GM18526 (cell line): ENCODE data around the gene NXPH3.

Experiments
- POLR2A ChIP-seq: IDR thresholded peaks from 3 replicates; pipeline ENCODE4 v1.6.1; 2011; ENCODE audit not compliant: insufficient read length; ENCODE audit errors: extremely low read depth

NXPH3 gene

DNA sequence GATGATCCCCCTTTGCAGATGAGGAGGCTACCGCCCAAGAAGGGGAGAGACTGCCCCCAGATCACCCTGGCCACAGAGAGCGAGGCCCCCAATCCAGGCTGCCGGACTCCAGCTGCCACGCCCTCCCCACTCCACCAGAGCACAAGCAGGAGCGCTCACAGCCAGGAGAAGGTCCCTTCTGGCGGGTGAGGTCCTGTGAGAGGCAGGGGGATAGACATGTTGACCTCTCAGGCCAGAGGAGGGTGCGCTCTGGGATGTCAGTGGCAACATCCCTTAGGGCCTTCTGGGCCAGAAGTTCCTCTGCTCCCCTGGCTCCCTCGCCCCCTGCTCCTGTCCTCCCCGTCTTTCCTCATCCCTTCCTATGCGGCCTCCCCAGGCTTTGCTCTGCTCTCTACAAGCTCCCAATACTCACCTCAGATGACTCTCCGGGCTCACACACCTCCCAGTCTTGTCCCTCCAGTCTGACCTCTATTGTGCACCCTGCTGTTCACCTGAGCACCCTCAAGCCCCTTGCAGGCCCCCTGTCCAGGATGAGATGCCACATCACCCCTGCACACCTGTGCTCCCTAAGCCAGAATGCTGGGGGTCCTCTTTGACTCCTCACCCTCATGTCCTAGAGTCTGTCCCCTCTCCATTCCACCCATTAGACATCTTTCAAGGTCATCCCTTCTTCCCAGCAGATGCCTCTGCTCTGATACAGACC is 5.0 kb upstream of the NXPH3 start:
- no peak for TF ChIP-seq POLR2A

DNA sequence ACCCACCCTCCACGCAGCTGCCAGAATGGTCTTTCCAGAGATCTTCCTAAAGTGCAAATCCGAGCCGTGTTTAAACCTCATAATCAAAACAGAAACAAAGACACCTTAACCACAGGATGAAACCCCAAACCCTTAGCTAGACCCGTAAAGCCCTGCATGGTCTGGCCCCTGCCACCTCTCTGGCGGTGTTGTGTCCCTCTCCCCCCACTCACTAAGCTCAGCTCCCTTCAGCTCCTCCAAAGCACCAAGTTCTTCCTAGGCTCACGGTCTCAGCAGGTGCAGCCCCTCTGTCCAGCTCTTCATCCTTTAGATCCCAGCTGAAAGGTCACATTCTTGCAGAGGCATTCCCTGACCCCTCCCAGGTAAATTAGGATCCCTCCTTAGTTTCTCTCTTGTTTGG is 4.4 kb upstream of the NXPH3 start:
- TF ChIP-seq POLR2A, result no peak

DNA sequence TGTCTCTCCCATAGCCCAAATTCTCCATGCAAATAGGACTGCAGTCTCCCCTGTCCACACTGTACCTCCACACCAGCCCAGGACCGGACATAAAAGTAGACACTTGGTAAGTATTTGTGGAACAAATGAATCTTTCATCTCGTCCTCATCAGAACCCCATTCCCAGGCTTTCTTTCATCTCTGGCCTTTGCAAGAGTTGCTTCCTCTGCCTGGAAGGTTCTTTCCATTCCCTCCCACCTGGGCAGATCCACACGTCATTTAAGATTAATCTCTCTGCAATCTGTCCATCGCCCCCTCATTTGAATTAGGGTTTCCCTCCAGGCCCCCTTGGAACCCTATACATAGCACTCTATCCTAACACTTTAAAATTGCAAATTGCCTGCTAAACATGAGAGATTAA is 3.9 kb upstream of the NXPH3 start:
- TF ChIP-seq POLR2A, result no peak

DNA sequence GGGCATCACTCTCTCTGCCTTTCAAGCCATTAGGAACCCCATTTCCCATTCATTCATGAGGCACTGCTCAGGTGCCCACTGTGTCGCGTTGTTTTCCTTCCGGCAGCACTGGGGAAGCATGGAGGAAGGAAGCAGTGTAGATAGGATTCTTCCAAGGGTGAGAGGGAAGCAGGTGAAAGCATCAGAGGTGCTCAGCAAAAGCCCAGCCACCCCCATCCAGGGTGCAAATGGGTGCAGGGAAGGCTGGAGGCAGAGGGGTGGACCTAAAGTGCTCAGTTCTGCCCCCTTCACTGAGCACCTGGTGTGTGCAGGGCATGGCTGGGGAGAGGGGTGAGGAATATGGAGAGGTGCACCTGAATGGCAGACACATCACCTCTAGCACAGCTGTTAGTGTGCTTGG is 3.4 kb upstream of the NXPH3 start:
- TF ChIP-seq POLR2A, result no peak

DNA sequence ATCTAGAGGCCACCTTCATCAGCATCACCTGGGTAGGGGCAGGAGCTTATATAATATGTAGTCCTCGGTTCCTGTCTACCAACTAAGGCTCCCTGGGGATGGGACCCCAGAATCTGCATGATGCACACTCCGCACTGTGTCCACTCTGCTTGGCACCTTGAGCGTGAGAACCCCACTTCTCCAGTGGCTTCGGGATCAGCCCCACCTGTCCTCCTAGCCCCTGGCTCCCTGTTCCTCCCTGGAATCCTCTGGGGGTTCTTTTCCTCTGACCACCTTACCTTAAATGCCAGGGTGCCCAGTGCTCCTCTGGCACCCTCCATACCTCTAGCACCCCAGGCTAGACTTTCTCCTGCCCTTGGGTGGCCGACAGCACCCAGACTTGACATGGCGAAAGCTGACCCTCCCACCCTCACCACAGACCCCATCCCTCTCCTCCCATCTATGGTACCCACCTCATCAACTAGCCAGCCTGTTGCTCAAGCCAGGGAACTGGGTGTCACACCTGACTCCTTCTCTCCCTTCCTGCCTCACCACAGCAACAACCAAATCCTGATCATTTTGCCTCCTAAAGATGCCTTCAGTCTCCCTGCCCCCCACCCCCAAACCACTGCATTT is 2.8 kb upstream of the NXPH3 start:
- TF ChIP-seq POLR2A, result no peak

DNA sequence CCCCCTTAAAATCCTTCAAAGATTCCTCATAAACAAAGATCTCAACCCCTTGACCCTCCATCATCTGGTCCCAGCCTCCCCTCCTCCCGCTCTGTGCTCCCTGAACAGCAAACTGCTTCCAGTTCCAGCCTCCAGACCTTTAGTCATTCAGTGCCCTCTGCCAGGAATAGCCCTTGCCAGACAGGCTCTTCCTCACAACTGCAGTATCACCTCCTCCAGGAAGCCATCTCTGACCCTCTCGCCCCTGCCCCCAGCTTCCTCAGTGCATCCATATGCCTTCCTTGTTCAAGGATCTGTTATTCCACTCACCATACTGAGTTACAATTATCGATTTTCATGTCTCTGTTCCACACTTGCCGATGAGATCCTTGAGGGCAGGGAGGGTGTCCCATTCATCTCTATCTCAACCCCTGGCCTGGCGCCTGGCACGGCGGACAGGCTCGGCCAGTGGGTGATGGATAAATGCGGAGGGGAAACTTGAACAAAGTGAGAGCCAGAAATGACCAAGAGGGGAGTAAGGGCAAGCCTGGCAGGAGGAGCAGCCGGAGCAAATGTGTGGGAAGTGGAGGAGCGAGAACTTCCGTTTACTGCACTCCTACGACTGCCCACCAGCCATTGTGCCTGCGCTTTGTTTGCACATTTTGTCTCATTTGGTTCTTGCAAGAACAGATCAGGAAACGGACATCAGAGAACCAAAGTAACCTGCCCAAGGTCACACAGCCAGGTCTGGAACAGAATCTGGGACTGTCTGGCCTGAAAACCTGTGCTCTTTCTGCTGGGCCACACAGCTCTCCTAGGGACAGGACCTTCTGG is 2.0 kb upstream of the NXPH3 start:
- no peak for TF ChIP-seq POLR2A

DNA sequence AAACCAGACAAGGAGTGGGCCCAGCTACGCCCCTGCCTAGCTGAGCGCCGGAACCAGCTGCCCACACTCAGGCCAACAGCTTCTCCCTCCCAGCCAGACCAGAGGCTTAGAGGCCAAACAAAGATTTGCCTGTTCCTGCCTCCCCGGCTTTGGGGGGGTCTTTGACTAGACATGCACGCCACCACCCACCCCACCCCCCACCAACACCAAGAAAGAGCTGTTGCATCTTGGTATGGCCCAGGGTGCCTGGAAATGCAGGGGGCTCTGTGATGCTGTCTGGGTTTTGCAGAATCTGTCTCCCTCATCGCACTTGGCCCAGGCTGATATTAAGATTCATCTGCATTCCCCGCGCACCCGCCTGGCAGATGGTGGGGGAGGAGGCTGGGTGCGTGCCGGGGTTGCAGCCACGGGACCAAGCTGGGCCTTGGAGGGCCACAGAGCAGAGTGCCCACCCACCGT is 1.3 kb upstream of the NXPH3 start:
- no peak for TF ChIP-seq POLR2A

DNA sequence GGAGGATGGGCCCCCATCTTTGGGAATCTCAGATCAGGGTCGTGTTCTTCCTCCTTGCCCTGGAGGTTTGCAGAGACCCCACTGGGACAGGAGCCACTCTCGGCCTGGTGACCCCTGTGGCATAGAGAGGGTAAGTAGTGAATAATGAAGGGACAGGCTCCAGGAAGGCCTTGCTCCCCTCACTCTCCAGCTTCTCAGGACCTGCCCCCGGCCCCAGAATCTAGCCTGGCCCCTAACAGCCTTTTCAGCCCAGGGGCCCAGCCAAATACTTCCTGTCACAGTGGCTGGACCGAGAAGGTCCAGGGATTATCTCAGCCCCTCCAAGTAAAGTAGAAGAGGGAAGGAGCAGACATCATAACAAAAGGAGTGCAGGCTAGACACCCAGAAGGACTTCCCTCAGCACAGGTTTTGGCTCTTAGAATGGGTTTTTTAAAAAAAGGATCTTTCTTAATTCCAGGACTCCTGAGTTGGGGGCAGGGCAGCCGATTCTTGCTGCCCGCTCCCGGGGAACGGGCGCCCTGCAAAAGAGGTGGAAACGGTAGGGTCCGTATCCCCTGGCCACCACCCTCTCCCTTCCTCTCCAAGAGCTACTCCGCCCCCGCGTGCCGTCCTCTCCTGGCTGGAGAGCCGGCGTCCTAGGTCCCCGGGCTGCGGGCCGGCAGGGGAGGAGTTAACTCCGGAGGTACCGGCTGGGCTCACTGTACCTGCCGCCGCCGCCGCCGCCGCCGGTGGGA is 559 bp upstream of the NXPH3 start:
- no peak for TF ChIP-seq POLR2A

DNA sequence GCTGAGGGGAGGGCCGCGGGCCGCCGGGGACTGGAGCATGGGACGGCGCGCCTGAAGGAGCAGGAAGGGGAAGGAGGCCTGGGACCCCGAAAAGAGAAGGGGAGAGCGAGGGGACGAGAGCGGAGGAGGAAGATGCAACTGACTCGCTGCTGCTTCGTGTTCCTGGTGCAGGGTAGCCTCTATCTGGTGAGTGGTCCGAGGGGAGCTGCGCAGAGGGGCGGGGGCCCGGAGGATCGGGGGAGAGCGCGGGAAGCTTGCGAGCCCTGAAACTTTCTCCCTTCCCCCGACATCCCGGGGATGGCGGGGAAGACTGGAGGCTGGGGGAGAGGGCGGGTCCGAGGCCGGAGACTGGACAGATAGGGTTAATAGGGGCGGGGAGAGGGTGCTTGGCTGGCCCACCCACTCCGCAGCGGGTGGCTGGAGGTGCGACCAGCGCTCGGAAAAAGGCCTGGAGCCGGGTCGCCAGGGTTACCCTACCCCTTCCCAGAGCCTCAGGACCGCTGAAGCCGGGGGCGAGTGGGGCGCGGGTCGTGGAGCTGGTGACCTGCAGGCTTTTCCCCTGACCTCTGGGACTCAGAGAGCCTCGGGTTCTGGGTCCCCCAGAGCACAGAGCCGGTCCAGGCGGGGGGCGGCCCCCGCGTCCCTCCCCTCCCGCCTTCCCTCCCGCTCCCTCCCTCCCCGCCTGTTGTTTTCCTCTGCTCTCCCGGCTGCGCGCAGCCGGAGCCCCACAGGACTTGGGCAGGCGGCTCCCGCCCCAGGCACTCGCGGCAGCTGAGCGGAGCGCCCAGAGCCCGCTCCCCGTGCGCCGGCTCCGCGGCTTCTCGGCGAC is 631 bp downstream of the NXPH3 start:
- no peak for TF ChIP-seq POLR2A

DNA sequence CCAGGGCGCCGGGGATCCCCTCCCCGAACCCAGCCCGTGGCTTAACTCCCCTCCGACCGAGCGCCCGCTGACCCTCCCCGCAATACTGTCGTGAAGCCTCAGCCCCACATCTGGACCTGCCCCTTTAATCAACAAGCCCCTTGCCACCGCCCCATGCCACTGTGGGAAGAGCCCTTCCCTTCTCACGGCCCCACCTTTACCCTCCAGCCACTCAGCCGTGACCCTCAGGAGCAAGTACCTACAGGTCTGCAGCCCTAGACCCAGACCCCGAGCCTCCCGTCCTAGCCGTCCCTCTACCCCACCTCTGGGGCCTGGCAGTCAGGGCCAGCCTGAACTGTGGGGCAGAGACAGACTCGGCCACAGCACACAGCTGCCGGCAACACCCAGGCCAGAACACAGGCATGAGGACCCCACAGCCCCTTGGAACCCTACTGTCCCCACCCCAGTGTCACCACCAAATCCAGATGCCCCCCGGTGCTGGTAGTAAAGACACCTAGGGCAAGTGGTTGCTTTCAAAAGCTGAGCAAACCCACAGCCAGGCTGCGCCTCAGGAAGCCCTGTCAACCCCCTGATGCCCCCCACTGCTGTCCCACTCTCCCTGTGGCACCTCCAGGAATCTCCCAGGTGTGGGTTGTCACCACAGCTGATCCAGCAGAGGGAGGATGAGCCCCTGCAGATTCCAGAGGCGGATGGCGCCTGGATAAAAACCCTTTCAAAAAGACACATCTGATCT is 1.4 kb downstream of the NXPH3 start:
- TF ChIP-seq POLR2A, result no peak

DNA sequence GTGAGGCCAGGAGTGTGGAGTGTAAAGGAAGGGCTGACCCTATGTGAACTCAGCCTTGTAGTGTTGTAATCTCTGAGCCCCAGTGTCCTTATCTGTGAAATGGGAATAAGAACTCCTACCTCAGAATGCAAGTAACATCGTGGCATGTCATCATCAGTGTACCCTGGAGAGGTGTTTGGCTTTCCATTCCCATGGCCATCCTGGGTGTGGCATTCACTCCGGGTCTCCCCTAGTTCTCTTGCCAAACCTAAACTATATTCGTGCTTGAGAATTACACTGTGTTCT is 1.9 kb downstream of the NXPH3 start:
- TF ChIP-seq POLR2A, result no peak

DNA sequence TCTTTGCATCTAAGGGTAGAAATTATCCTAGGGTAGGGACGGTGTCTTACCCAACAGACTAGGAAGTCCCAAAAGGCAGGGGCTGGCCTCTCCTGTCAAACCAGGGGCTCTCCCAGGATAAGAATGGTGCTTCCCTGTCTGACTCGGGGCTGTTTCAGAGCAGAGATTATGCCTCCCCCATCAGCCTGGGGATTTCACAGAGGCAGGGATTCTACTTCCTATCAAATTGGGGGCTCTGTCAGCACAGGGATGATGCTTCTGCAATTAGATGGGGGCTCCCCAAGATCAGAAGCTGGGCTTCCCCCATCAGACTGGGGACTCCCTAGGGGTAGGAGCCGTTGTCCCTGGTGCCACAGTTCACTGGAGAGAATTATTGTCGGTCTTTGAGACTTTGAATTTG is 2.3 kb downstream of the NXPH3 start:
- no peak for TF ChIP-seq POLR2A

DNA sequence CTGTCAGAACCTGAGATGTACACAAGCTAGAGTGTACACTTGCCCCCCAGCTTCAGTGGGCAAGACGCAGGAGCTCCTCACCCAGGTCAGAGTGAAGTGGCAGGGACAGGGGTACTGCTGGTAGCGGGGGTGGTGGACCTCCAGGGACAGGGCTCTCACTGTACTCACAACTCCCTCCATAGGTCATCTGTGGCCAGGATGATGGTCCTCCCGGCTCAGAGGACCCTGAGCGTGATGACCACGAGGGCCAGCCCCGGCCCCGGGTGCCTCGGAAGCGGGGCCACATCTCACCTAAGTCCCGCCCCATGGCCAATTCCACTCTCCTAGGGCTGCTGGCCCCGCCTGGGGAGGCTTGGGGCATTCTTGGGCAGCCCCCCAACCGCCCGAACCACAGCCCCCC is 2.7 kb downstream of the NXPH3 start:
- no peak for TF ChIP-seq POLR2A

DNA sequence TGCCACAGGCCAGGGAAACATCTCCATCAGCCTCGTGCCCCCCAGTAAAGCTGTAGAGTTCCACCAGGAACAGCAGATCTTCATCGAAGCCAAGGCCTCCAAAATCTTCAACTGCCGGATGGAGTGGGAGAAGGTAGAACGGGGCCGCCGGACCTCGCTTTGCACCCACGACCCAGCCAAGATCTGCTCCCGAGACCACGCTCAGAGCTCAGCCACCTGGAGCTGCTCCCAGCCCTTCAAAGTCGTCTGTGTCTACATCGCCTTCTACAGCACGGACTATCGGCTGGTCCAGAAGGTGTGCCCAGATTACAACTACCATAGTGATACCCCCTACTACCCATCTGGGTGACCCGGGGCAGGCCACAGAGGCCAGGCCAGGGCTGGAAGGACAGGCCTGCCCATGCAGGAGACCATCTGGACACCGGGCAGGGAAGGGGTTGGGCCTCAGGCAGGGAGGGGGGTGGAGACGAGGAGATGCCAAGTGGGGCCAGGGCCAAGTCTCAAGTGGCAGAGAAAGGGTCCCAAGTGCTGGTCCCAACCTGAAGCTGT is 3.4 kb downstream of the NXPH3 start:
- TF ChIP-seq POLR2A, result no peak

DNA sequence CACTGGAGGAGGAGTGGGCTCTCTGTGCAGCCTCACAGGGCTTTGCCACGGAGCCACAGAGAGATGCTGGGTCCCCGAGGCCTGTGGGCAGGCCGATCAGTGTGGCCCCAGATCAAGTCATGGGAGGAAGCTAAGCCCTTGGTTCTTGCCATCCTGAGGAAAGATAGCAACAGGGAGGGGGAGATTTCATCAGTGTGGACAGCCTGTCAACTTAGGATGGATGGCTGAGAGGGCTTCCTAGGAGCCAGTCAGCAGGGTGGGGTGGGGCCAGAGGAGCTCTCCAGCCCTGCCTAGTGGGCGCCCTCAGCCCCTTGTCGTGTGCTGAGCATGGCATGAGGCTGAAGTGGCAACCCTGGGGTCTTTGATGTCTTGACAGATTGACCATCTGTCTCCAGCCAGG is 3.9 kb downstream of the NXPH3 start:
- no peak for TF ChIP-seq POLR2A
